ENCODE results near the gene INO80E.

- TF ChIP-seq SPI1 (IDR thresholded peaks at IDR 0.05; ENCODE audit: borderline replicate concordance, low read depth) (no peak), CTCF (IDR thresholded peaks at IDR 0.05; ENCODE audit: insufficient read depth, low read length) (no peak), REST (IDR thresholded peaks at IDR 0.05; ENCODE audit: insufficient replicate concordance, low read depth) (no peak), POLR2AphosphoS5 (IDR thresholded peaks at IDR 0.05; ENCODE audit: low read depth) (no peak), GABPA (IDR thresholded peaks at IDR 0.05; ENCODE audit: low read depth) (no peak)
Observed at GRCh38 chr16:29978081-29978480, 18.0 kb upstream of the INO80E start.
